ENCODE data around the gene C6orf62. TPM values are rescaled to one million over a fixed set of nuclear protein-coding genes. Genes with fewer than 3 reads are reported as not detected.

Gene C6orf62
- total RNA-seq, 4 donors from 2014 or later = 55.9 to 122 (median 77.9) TPM

- Histone ChIP-seq H3K9me3 (peaks cover 0 to 6% (median 2%) of the 10 kb centered on the region in 4 donors), H3K4me3 (peak overlapping the region; percentile 49 to 93 (median 75)), H3K27ac (peak overlapping the region; percentile 85 to 91 (median 88)), H3K36me3 (peaks cover 0 to 30% (median 0%) of the 10 kb centered on the region in 3 donors), H3K4me1 (peaks cover 0 to 41% (median 25%) of the 10 kb centered on the region in 4 donors), H3K27me3 (no peaks in the 10 kb centered on the region)
- DNase-seq (ENCODE audit: low spot score in 2 of 2) = peak in 1 of 2 donors; percentile 6
- 7 to 8% methylated on average over 9 of the region's 9 CpGs for WGBS, 2 donors
- TF ChIP-seq, protein P1, sequence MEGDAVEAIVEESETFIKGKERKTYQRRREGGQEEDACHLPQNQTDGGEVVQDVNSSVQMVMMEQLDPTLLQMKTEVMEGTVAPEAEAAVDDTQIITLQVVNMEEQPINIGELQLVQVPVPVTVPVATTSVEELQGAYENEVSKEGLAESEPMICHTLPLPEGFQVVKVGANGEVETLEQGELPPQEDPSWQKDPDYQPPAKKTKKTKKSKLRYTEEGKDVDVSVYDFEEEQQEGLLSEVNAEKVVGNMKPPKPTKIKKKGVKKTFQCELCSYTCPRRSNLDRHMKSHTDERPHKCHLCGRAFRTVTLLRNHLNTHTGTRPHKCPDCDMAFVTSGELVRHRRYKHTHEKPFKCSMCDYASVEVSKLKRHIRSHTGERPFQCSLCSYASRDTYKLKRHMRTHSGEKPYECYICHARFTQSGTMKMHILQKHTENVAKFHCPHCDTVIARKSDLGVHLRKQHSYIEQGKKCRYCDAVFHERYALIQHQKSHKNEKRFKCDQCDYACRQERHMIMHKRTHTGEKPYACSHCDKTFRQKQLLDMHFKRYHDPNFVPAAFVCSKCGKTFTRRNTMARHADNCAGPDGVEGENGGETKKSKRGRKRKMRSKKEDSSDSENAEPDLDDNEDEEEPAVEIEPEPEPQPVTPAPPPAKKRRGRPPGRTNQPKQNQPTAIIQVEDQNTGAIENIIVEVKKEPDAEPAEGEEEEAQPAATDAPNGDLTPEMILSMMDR (IDR thresholded peaks at IDR 0.05) = no peak
- TF ChIP-seq EP300 (IDR thresholded peaks at IDR 0.05) (no peak), POLR2A (IDR thresholded peaks at IDR 0.05) (no peak)
Measured at GRCh38 chr6:24667378-24667803, 51.6 kb downstream of the C6orf62 start.

- 0 to 1% methylated on average over 48 to 59 of the region's 62 CpGs for WGBS, 2 donors
- H3K36me3 ChIP-seq = peaks cover 0 to 36% (median 0%) of the 10 kb centered on the region in 3 donors
- H3K4me3 ChIP-seq = peak within 1 kb of the TSS; percentile 49 to 93 (median 75)
- peaks cover 0 to 41% (median 25%) of the 10 kb centered on the region in 4 donors for H3K4me1 ChIP-seq
- peaks cover 0 to 6% (median 2%) of the 10 kb centered on the region in 4 donors for H3K9me3 ChIP-seq
- DNase-seq (ENCODE audit: low spot score in 2 of 2) = peak; percentile 85 to 87
- peak within 1 kb of the TSS; percentile 85 to 91 (median 88) for H3K27ac ChIP-seq
- no peaks in the 10 kb centered on the region for H3K27me3 ChIP-seq
- TF ChIP-seq POLR2A (IDR thresholded peaks at IDR 0.05) (peak; percentile 59 to 71), EP300 (IDR thresholded peaks at IDR 0.05) (peak; percentile 93 to 95)
- TF ChIP-seq, protein P1 (IDR thresholded peaks at IDR 0.05) = peak; percentile 27 to 73 (median 35)
Measured at GRCh38 chr6:24666641-24667377, 52.1 kb downstream of the C6orf62 start, which contains the start of the genes ACOT13 and TDP2. Gene ACOT13 (plus strand): TSS chr6:24667077. CDS start chr6:24667264, 187 bp downstream. Gene TDP2 (minus strand): TSS chr6:24666899. CDS start chr6:24666862, 37 bp downstream.

- peaks cover 0 to 6% (median 2%) of the 10 kb centered on the region in 4 donors for H3K9me3 ChIP-seq
- H3K4me1 ChIP-seq = peaks cover 0 to 41% (median 25%) of the 10 kb centered on the region in 4 donors
- peaks cover 0 to 36% (median 0%) of the 10 kb centered on the region in 3 donors for H3K36me3 ChIP-seq
- peak overlapping the region; percentile 49 to 93 (median 75) for H3K4me3 ChIP-seq
- H3K27ac ChIP-seq = peak overlapping the region; percentile 85 to 91 (median 88)
- no peak for DNase-seq (ENCODE audit: low spot score in 2 of 2)
- 0 to 1% methylated on average over 26 of the region's 26 CpGs for WGBS, 2 donors
- TF ChIP-seq, protein P1 (IDR thresholded peaks at IDR 0.05) = no peak
- no peak for TF ChIP-seq EP300 (IDR thresholded peaks at IDR 0.05)
- no peak for TF ChIP-seq POLR2A (IDR thresholded peaks at IDR 0.05)
- no peaks in the 10 kb centered on the region for H3K27me3 ChIP-seq
Measured at GRCh38 chr6:24666097-24666640, 52.8 kb downstream of the C6orf62 start.

GRCh38 chr6:24664046-24664987, 54.6 kb downstream of the C6orf62 start:
- H3K9me3 ChIP-seq = no peaks in the 10 kb centered on the region
- peaks cover 0 to 27% (median 0%) of the 10 kb centered on the region in 3 donors for H3K36me3 ChIP-seq
- H3K27me3 ChIP-seq = no peaks in the 10 kb centered on the region
- TF ChIP-seq, protein P1 (IDR thresholded peaks at IDR 0.05) = no peak
- TF ChIP-seq EP300 (IDR thresholded peaks at IDR 0.05) (no peak), POLR2A (IDR thresholded peaks at IDR 0.05) (no peak)
- DNase-seq (ENCODE audit: low spot score in 2 of 2) = no peak
- H3K4me3 ChIP-seq = peak overlapping the region in 1 of 4 donors; percentile 82
- H3K27ac ChIP-seq = no peak overlapping the region
- peaks cover 0 to 41% (median 28%) of the 10 kb centered on the region in 4 donors for H3K4me1 ChIP-seq
- 93 to 95% methylated on average over 7 of the region's 7 CpGs for WGBS, 2 donors
